ENCODE results near the gene GJA4.

The GJA4 gene

DNA sequence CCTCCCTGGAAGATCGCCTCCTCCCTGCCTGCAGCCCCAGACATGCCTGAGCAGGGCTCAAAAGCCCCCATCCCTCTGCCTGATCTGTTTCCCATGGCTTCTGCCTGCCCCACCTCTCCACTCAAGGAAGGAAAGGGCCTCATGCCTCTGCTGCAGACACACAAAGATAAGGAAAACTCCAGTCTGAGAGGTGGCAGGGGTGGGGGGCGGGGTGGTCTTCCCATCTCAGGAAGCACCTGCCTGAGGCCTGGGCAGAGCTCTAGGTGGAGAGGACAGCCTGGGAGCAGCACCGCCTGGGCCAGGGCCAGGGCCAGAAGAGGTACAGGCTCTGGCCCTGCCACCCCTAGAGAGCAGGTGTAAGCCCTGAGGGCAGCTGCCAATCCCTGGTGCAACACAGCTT lies 15.9 kb upstream of the GJA4 start:
- H2BK15ac ChIP-seq (ENCODE audit: low read depth, poor library complexity, severe bottlenecking): no peak overlapping the region
- H3K23ac ChIP-seq (ENCODE audit: low read length in 2 of 2): no peak overlapping the region
- H3K9ac ChIP-seq (ENCODE audit: low read length): no peak overlapping the region
- H2BK120ac ChIP-seq (ENCODE audit: low read depth, low read length): no peak overlapping the region
- no peak overlapping the region for H3K4me3 ChIP-seq (ENCODE audit: insufficient read depth in 1 of 2, low read depth in 1 of 2, low read length in 2 of 2)
- H2AK5ac ChIP-seq (ENCODE audit: low read length, severe bottlenecking): no peak overlapping the region
- no peaks in the 10 kb centered on the region for H3K36me3 ChIP-seq (ENCODE audit: control insufficient read depth in 1 of 2, insufficient read depth in 2 of 2, low read depth in 1 of 2, low read length in 2 of 2)
- no peaks in the 10 kb centered on the region for H3K79me1 ChIP-seq (replicated peaks; ENCODE audit: low read length, poor library complexity, severe bottlenecking)
- H4K8ac ChIP-seq (ENCODE audit: low read length): no peak overlapping the region
- 68% methylated on average over 3 of the region's 3 CpGs for WGBS
- H3K9me3 ChIP-seq (ENCODE audit: control insufficient read depth, low read length): no peaks in the 10 kb centered on the region
- no peak overlapping the region for H3K14ac ChIP-seq (ENCODE audit: low read length in 2 of 2)
- no peak overlapping the region for H4K91ac ChIP-seq (ENCODE audit: low read length)
- no peak overlapping the region for H3K4ac ChIP-seq (ENCODE audit: low read depth in 1 of 2, low read length in 2 of 2)
- peaks cover 10% of the 10 kb centered on the region for H3K4me1 ChIP-seq (ENCODE audit: control insufficient read depth, insufficient read depth, low read depth, low read length)
- no peak overlapping the region for H2AFZ ChIP-seq (ENCODE audit: low read depth, low read length)
- H2BK5ac ChIP-seq (ENCODE audit: low read depth, low read length, poor library complexity, severe bottlenecking): no peak overlapping the region
- no peak for DNase-seq
- H2BK12ac ChIP-seq (ENCODE audit: low read length in 2 of 2): no peak overlapping the region
- peaks cover 43 to 77% of the 10 kb centered on the region in 2 experiments for H3K27me3 ChIP-seq (ENCODE audit: control insufficient read depth in 1 of 2, insufficient read depth in 1 of 2, low read length in 2 of 2)
- H3K18ac ChIP-seq (ENCODE audit: low read depth in 1 of 2, low read length in 2 of 2): no peak overlapping the region
- H3K4me2 ChIP-seq (ENCODE audit: low read length, poor library complexity, severe bottlenecking): no peak overlapping the region
- H3K27ac ChIP-seq (ENCODE audit: low read length, poor library complexity, severe bottlenecking): no peak overlapping the region

- 29% methylated on average over 10 of the region's 10 CpGs for WGBS
- Histone ChIP-seq H3K9me3 (ENCODE audit: control insufficient read depth, low read length) (no peaks in the 10 kb centered on the region), H2BK15ac (ENCODE audit: low read depth, poor library complexity, severe bottlenecking) (no peak overlapping the region), H3K27ac (ENCODE audit: low read length, poor library complexity, severe bottlenecking) (no peak overlapping the region), H2BK12ac (ENCODE audit: low read length in 2 of 2) (no peak overlapping the region), H2BK5ac (ENCODE audit: low read depth, low read length, poor library complexity, severe bottlenecking) (no peak overlapping the region), H3K4me3 (ENCODE audit: insufficient read depth in 1 of 2, low read depth in 1 of 2, low read length in 2 of 2) (no peak overlapping the region), H3K4me2 (ENCODE audit: low read length, poor library complexity, severe bottlenecking) (no peak overlapping the region), H2AK5ac (ENCODE audit: low read length, severe bottlenecking) (no peak overlapping the region), H3K79me1 (replicated peaks; ENCODE audit: low read length, poor library complexity, severe bottlenecking) (no peaks in the 10 kb centered on the region), H3K23ac (ENCODE audit: low read length in 2 of 2) (no peak overlapping the region), H4K8ac (ENCODE audit: low read length) (no peak overlapping the region), H2BK120ac (ENCODE audit: low read depth, low read length) (no peak overlapping the region), H3K14ac (ENCODE audit: low read length in 2 of 2) (no peak overlapping the region), H3K27me3 (ENCODE audit: control insufficient read depth in 1 of 2, insufficient read depth in 1 of 2, low read length in 2 of 2) (peaks cover 51 to 85% of the 10 kb centered on the region in 2 experiments), H3K4me1 (ENCODE audit: control insufficient read depth, insufficient read depth, low read depth, low read length) (peaks cover 10% of the 10 kb centered on the region), H3K18ac (ENCODE audit: low read depth in 1 of 2, low read length in 2 of 2) (no peak overlapping the region), H3K4ac (ENCODE audit: low read depth in 1 of 2, low read length in 2 of 2) (no peak overlapping the region), H2AFZ (ENCODE audit: low read depth, low read length) (no peak overlapping the region), H3K36me3 (ENCODE audit: control insufficient read depth in 1 of 2, insufficient read depth in 2 of 2, low read depth in 1 of 2, low read length in 2 of 2) (no peaks in the 10 kb centered on the region), H3K9ac (ENCODE audit: low read length) (no peak overlapping the region), H4K91ac (ENCODE audit: low read length) (no peak overlapping the region)
- DNase-seq: no peak
These were observed 15.1 kb upstream of the GJA4 start for GRCh38 chr1:34777519-34778321.

DNA sequence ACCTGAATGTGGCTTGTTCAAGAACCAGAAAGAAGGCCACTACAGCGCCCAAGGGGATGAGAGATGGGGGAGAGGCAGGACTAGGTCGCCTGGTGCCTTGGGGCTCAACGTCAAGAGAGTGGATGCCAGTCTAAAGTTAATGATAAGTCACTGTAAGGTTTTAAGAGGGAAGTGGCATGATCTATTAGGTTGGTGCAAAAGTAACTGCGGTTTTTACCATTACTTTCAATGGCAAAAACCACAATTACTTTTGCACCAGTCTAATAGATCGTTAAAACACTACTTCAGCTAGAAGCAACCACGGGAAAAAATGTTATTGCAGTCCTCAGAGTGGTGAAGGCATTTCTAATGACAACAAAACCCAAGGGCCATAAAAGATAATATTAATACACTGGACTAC lies 14.4 kb upstream of the GJA4 start:
- H3K4me2 ChIP-seq (ENCODE audit: low read length, poor library complexity, severe bottlenecking): no peak overlapping the region
- H3K27me3 ChIP-seq (ENCODE audit: control insufficient read depth in 1 of 2, insufficient read depth in 1 of 2, low read length in 2 of 2): peaks cover 57 to 85% of the 10 kb centered on the region in 2 experiments
- H2BK5ac ChIP-seq (ENCODE audit: low read depth, low read length, poor library complexity, severe bottlenecking): no peak overlapping the region
- H2AK5ac ChIP-seq (ENCODE audit: low read length, severe bottlenecking): no peak overlapping the region
- H3K4me1 ChIP-seq (ENCODE audit: control insufficient read depth, insufficient read depth, low read depth, low read length): peaks cover 10% of the 10 kb centered on the region
- no peak overlapping the region for H3K14ac ChIP-seq (ENCODE audit: low read length in 2 of 2)
- H3K9me3 ChIP-seq (ENCODE audit: control insufficient read depth, low read length): no peaks in the 10 kb centered on the region
- H3K4ac ChIP-seq (ENCODE audit: low read depth in 1 of 2, low read length in 2 of 2): no peak overlapping the region
- no peaks in the 10 kb centered on the region for H3K36me3 ChIP-seq (ENCODE audit: control insufficient read depth in 1 of 2, insufficient read depth in 2 of 2, low read depth in 1 of 2, low read length in 2 of 2)
- no peak overlapping the region for H2BK120ac ChIP-seq (ENCODE audit: low read depth, low read length)
- no peak overlapping the region for H4K8ac ChIP-seq (ENCODE audit: low read length)
- no peaks in the 10 kb centered on the region for H3K79me1 ChIP-seq (replicated peaks; ENCODE audit: low read length, poor library complexity, severe bottlenecking)
- H2AFZ ChIP-seq (ENCODE audit: low read depth, low read length): no peak overlapping the region
- H3K27ac ChIP-seq (ENCODE audit: low read length, poor library complexity, severe bottlenecking): no peak overlapping the region
- WGBS: 79% methylated on average over 4 of the region's 6 CpGs
- H3K18ac ChIP-seq (ENCODE audit: low read depth in 1 of 2, low read length in 2 of 2): no peak overlapping the region
- no peak overlapping the region for H2BK15ac ChIP-seq (ENCODE audit: low read depth, poor library complexity, severe bottlenecking)
- H3K9ac ChIP-seq (ENCODE audit: low read length): no peak overlapping the region
- no peak overlapping the region for H4K91ac ChIP-seq (ENCODE audit: low read length)
- no peak overlapping the region for H3K23ac ChIP-seq (ENCODE audit: low read length in 2 of 2)
- no peak overlapping the region for H3K4me3 ChIP-seq (ENCODE audit: insufficient read depth in 1 of 2, low read depth in 1 of 2, low read length in 2 of 2)
- DNase-seq: no peak
- no peak overlapping the region for H2BK12ac ChIP-seq (ENCODE audit: low read length in 2 of 2)

DNA sequence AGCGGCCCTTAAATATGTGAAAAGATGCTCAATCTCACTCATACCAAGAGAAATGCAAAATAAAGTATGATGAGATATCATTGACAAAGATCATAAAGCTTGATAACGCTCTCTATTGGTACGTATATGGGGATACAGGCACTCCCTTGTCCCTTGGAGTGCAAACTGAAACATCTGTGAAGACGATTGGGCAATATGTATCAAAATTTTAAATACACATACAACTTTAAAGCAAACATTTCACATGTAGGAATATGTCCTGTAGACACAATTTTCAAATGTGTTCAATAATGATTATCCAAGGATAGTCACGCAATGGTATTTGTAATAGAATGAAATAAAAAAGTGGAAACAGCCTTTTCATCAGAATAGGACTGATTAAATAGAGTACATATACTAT lies 13.8 kb upstream of the GJA4 start:
- no peak overlapping the region for H4K8ac ChIP-seq (ENCODE audit: low read length)
- no peaks in the 10 kb centered on the region for H3K79me1 ChIP-seq (replicated peaks; ENCODE audit: low read length, poor library complexity, severe bottlenecking)
- H3K4me3 ChIP-seq (ENCODE audit: insufficient read depth in 1 of 2, low read depth in 1 of 2, low read length in 2 of 2): no peak overlapping the region
- no peak for DNase-seq
- no peak overlapping the region for H2BK15ac ChIP-seq (ENCODE audit: low read depth, poor library complexity, severe bottlenecking)
- H3K18ac ChIP-seq (ENCODE audit: low read depth in 1 of 2, low read length in 2 of 2): no peak overlapping the region
- no peaks in the 10 kb centered on the region for H3K36me3 ChIP-seq (ENCODE audit: control insufficient read depth in 1 of 2, insufficient read depth in 2 of 2, low read depth in 1 of 2, low read length in 2 of 2)
- H3K4ac ChIP-seq (ENCODE audit: low read depth in 1 of 2, low read length in 2 of 2): no peak overlapping the region
- no peak overlapping the region for H3K14ac ChIP-seq (ENCODE audit: low read length in 2 of 2)
- H4K91ac ChIP-seq (ENCODE audit: low read length): no peak overlapping the region
- no peak overlapping the region for H2BK120ac ChIP-seq (ENCODE audit: low read depth, low read length)
- no peak overlapping the region for H3K27ac ChIP-seq (ENCODE audit: low read length, poor library complexity, severe bottlenecking)
- no peak overlapping the region for H2BK5ac ChIP-seq (ENCODE audit: low read depth, low read length, poor library complexity, severe bottlenecking)
- peaks cover 63 to 83% of the 10 kb centered on the region in 2 experiments for H3K27me3 ChIP-seq (ENCODE audit: control insufficient read depth in 1 of 2, insufficient read depth in 1 of 2, low read length in 2 of 2)
- no peak overlapping the region for H3K9ac ChIP-seq (ENCODE audit: low read length)
- WGBS: 80% methylated on average over 1 of the region's 5 CpGs
- no peak overlapping the region for H2AFZ ChIP-seq (ENCODE audit: low read depth, low read length)
- no peak overlapping the region for H3K23ac ChIP-seq (ENCODE audit: low read length in 2 of 2)
- peaks cover 10% of the 10 kb centered on the region for H3K4me1 ChIP-seq (ENCODE audit: control insufficient read depth, insufficient read depth, low read depth, low read length)
- no peak overlapping the region for H3K4me2 ChIP-seq (ENCODE audit: low read length, poor library complexity, severe bottlenecking)
- no peaks in the 10 kb centered on the region for H3K9me3 ChIP-seq (ENCODE audit: control insufficient read depth, low read length)
- no peak overlapping the region for H2AK5ac ChIP-seq (ENCODE audit: low read length, severe bottlenecking)
- H2BK12ac ChIP-seq (ENCODE audit: low read length in 2 of 2): no peak overlapping the region

Data from mesenchymal stem cell (in vitro differentiated cells and primary cell).